A673 (cell line): Measurements from ENCODE around the gene APOC3. TPM values are rescaled to one million over a fixed set of nuclear protein-coding genes. Genes with fewer than 3 reads are reported as not detected.

ENCODE experiments used
- BruUV-seq: library from RNA; stranded (reverse); fragments of 400-500 nt; replicated peaks from 2 replicates; lab custom pipeline; 2021; lab: Mats Ljungman, UMichigan
- CTCF ChIA-PET: fragments of 300-600 bp; sonication (Branson Sonifier 250); formaldehyde crosslinking; loops from one replicate; lab custom pipeline; 2022; ENCODE audit warnings: antibody characterized with exemption; lab: Charles Lee
- POLR2A ChIA-PET: fragments of 300-600 bp; sonication (Branson Sonifier 250); formaldehyde crosslinking; loops from one replicate; lab custom pipeline; 2022; ENCODE audit warnings: antibody characterized with exemption; ENCODE audit not compliant: low non-redundant PET; lab: Charles Lee
- DNase-seq: peaks from one replicate; pipeline ENCODE4 v3.0.0-alpha.2; 2015; ENCODE audit warnings: low spot score
- H3K27ac ChIP-seq: fragments of 200-600 bp; sonication (generic); 2 replicates; pipeline ENCODE4 v1.5.1; 2016; ENCODE audit warnings: mixed run types, low read depth, mild to moderate bottlenecking, mixed read lengths, antibody characterized with exemption, low read length; ENCODE audit not compliant: poor library complexity, severe bottlenecking
- H3K27me3 ChIP-seq: fragments of 200-600 bp; sonication (generic); replicated peaks from 2 replicates; pipeline ENCODE4 v1.6.1; 2017; ENCODE audit warnings: mixed run types, low read depth, mild to moderate bottlenecking, mixed read lengths, antibody characterized with exemption, low read length; ENCODE audit not compliant: insufficient read depth, poor library complexity
- H3K36me3 ChIP-seq: fragments of 200-600 bp; sonication (generic); 2 replicates; pipeline ENCODE4 v1.6.1; 2016; ENCODE audit warnings: mixed run types, mild to moderate bottlenecking, mixed read lengths, antibody characterized with exemption, low read length; ENCODE audit not compliant: insufficient read depth, poor library complexity, severe bottlenecking
- H3K4me1 ChIP-seq: fragments of 200-600 bp; sonication (generic); 2 replicates; pipeline ENCODE4 v1.6.1; 2017; ENCODE audit warnings: mixed run types, mild to moderate bottlenecking, mixed read lengths, antibody characterized with exemption, low read length; ENCODE audit not compliant: insufficient read depth, poor library complexity, severe bottlenecking
- H3K4me3 ChIP-seq: fragments of 200-600 bp; sonication (generic); 2 replicates; pipeline ENCODE4 v1.5.1; 2016; ENCODE audit warnings: low read depth, mixed run types, mild to moderate bottlenecking, mixed read lengths, low read length; ENCODE audit not compliant: poor library complexity, severe bottlenecking
- H3K9me3 ChIP-seq: fragments of 200-600 bp; sonication (generic); 2 replicates; pipeline ENCODE4 v1.6.1; 2016; ENCODE audit warnings: mixed run types, low read depth, mild to moderate bottlenecking, mixed read lengths, antibody characterized with exemption, low read length; ENCODE audit not compliant: poor library complexity, severe bottlenecking
- CTCF ChIP-seq: fragments of 300-800, 200-600 bp; sonication (generic); conservative IDR thresholded peaks from 2 replicates; pipeline ENCODE4 v1.5.1; 2017; ENCODE audit warnings: low read depth, mild to moderate bottlenecking, antibody characterized with exemption, low read length, moderate library complexity, mixed read lengths
- EZH2 ChIP-seq: fragments of 200-600 bp; sonication (generic); IDR thresholded peaks from 2 replicates; pipeline ENCODE4 v1.6.1; 2017; ENCODE audit warnings: borderline replicate concordance, low read depth, mild to moderate bottlenecking, mixed read lengths, antibody characterized with exemption, low read length; ENCODE audit not compliant: poor library complexity, severe bottlenecking
- intact Hi-C: fragments of 100-400 bp; cut with micrococcal nuclease; formaldehyde crosslinking; loops from one replicate; pipeline ENCODE4 v1.10.0; 2022; ENCODE audit not compliant: unreplicated experiment
- total RNA-seq: library from RNA; stranded (reverse); gene quantifications from 2 replicates; pipeline ENCODE4 v1.2.3, GENCODE V29; 2021

Gene APOC3
- total RNA-seq, 1 experiment from 2014 or later, result not detected

- no peak for DNase-seq
- TF ChIP-seq CTCF, result no peak
- no peak for TF ChIP-seq EZH2
- H3K4me3 ChIP-seq, result peak overlapping the region; percentile 42
- POLR2A ChIA-PET, result interaction anchor here (0.5 to 0.7 kb wide), 3 partner anchors 304 to 493 kb away, joined by 3 to 7 read pairs (median 3); partner anchors contain the start of gene CEP164
- intact Hi-C loops, result no loop called here
- H3K27me3 ChIP-seq, result no peaks in the 10 kb centered on the region
- H3K9me3 ChIP-seq, result no peaks in the 10 kb centered on the region
- peak overlapping the region; percentile 5 for H3K27ac ChIP-seq
- peaks cover 6% of the 10 kb centered on the region for H3K4me1 ChIP-seq
- no peaks in the 10 kb centered on the region for H3K36me3 ChIP-seq
- CTCF ChIA-PET, result interaction anchor here (0.7 to 1.6 kb wide), 10 partner anchors 13 to 392 kb away, joined by 3 to 56 read pairs (median 4); partner anchors contain the start of genes APOA5, PAFAH1B2 and ZPR1
- BruUV-seq, result no TSS peak
Observed at GRCh38 chr11:116835042-116835772, 5.5 kb downstream of the APOC3 start.

- TF ChIP-seq EZH2 (no peak), CTCF (peak; percentile 95)
- peak overlapping the region; percentile 5 for H3K27ac ChIP-seq
- peak overlapping the region; percentile 42 for H3K4me3 ChIP-seq
- no TSS peak for BruUV-seq
- H3K36me3 ChIP-seq, result no peaks in the 10 kb centered on the region
- no peaks in the 10 kb centered on the region for H3K27me3 ChIP-seq
- CTCF ChIA-PET, result interaction anchor here (0.7 to 1.6 kb wide), 11 partner anchors 12 to 391 kb away, joined by 3 to 56 read pairs (median 4); partner anchors contain the start of genes APOA5, PAFAH1B2 and ZPR1
- H3K9me3 ChIP-seq, result no peaks in the 10 kb centered on the region
- intact Hi-C loops, result loop anchor here (1.0 kb wide), 1 partner anchor 45 kb away; the partner anchor contains the start of gene APOA5
- peaks cover 6% of the 10 kb centered on the region for H3K4me1 ChIP-seq
- POLR2A ChIA-PET, result interaction anchor here (0.5 to 0.7 kb wide), 4 partner anchors 240 to 492 kb away, joined by 3 to 7 read pairs (median 4); partner anchors contain the start of gene CEP164
- DNase-seq, result peak; percentile 98
Observed at GRCh38 chr11:116835791-116836631, 6.3 kb downstream of the APOC3 start.

- ChIA-PET POLR2A (interaction anchor here (0.5 kb wide), 1 partner anchor 239 kb away, joined by 5 read pairs; no protein-coding TSS in a partner anchor), CTCF (interaction anchor here (0.9 to 1.6 kb wide), 7 partner anchors 12 to 390 kb away, joined by 3 to 56 read pairs (median 5); partner anchors contain the start of genes APOA5 and ZPR1)
- intact Hi-C loops, result loop anchor here (1.0 kb wide), 1 partner anchor 45 kb away; the partner anchor contains the start of gene APOA5
Observed at GRCh38 chr11:116836632-116836991, 6.9 kb downstream of the APOC3 start.

More at GRCh38 chr11:116836632-116836991, 6.9 kb downstream of the APOC3 start:
- H3K36me3 ChIP-seq, result no peaks in the 10 kb centered on the region
- H3K27me3 ChIP-seq, result no peaks in the 10 kb centered on the region
- no TSS peak for BruUV-seq
- DNase-seq, result no peak
- TF ChIP-seq EZH2, result no peak
- no peak for TF ChIP-seq CTCF
- H3K9me3 ChIP-seq, result no peaks in the 10 kb centered on the region
- H3K27ac ChIP-seq, result no peak overlapping the region
- no peak overlapping the region for H3K4me3 ChIP-seq
- H3K4me1 ChIP-seq, result peaks cover 6% of the 10 kb centered on the region
